T-helper 1 cell treated with Interleukin-12 subunit alpha and Interleukin-12 subunit beta and Interleukin-4 antibody, amounts not matched to agents 30 ng/mL and 1 ng/mL, for 36 hours (primary cell): ENCODE results near the gene SLC2A4. TPM values are rescaled to one million over a fixed set of nuclear protein-coding genes. Genes with fewer than 3 reads are reported as not detected.
"Not testable (repeated sequence)": the region's sequence is repeated elsewhere in the genome, so short reads cannot be mapped to it uniquely, and the experiment has no call there.

Source experiments
- intact Hi-C: fragments of 100-400 bp; cut with micrococcal nuclease; formaldehyde crosslinking; loops from one replicate; pipeline ENCODE4 v1.15.1; 2024
- total RNA-seq: library from RNA; stranded (reverse); gene quantifications from 2 replicates; pipeline ENCODE4 v1.2.3, GENCODE V29; 2022

SLC2A4 gene
- total RNA-seq, 1 donor from 2014 or later: 0.12 TPM

- intact Hi-C loops: not testable (repeated sequence)
Observed at GRCh38 chr17:7243838-7244237, 37.7 kb upstream of the SLC2A4 start.

GRCh38 chr17:7246779-7247178 is 34.7 kb upstream of the SLC2A4 start:
- intact Hi-C loops: no loop called here

- intact Hi-C loops: no loop called here
Observed at GRCh38 chr17:7248796-7249195, 32.7 kb upstream of the SLC2A4 start.

- intact Hi-C loops: no loop called here
Observed at GRCh38 chr17:7249214-7249613, 32.3 kb upstream of the SLC2A4 start.

GRCh38 chr17:7249830-7250229 is 31.7 kb upstream of the SLC2A4 start:
- intact Hi-C loops: loop anchor here (5.0 kb wide), 1 partner anchor 592 kb away; no protein-coding TSS in a partner anchor

- intact Hi-C loops: loop anchor here (5.0 kb wide), 1 partner anchor 591 kb away; no protein-coding TSS in a partner anchor
Observed at GRCh38 chr17:7250695-7251627, 30.6 kb upstream of the SLC2A4 start.

GRCh38 chr17:7251661-7252175 is 29.8 kb upstream of the SLC2A4 start, which contains the start of gene CTDNEP1:
TSS of gene CTDNEP1 (minus strand) at chr17:7251734. CDS start at chr17:7251296, 438 bp downstream.
- intact Hi-C loops: loop anchor here (1.0 to 5.0 kb wide), 12 partner anchors 12 to 591 kb away; partner anchors contain the start of genes EIF5A, PHF23, SENP3 and TP53

- intact Hi-C loops: loop anchor here (1.0 to 5.0 kb wide), 12 partner anchors 13 to 590 kb away; partner anchors contain the start of genes EIF5A, PHF23, SENP3 and TP53
Observed at GRCh38 chr17:7252176-7253043, 29.1 kb upstream of the SLC2A4 start, which contains the start of gene ELP5. TSS of gene ELP5 (plus strand) at chr17:7252215. CDS start at chr17:7252551, 336 bp downstream.

GRCh38 chr17:7253082-7253481 is 28.4 kb upstream of the SLC2A4 start:
- intact Hi-C loops: loop anchor here (5.0 kb wide), 1 partner anchor 589 kb away; no protein-coding TSS in a partner anchor

- intact Hi-C loops: loop anchor here (5.0 kb wide), 1 partner anchor 588 kb away; no protein-coding TSS in a partner anchor
Observed at GRCh38 chr17:7254511-7254910, 27.0 kb upstream of the SLC2A4 start.

GRCh38 chr17:7256766-7257456 is 24.6 kb upstream of the SLC2A4 start:
- intact Hi-C loops: no loop called here

- intact Hi-C loops: no loop called here
Observed at GRCh38 chr17:7258731-7259554, 22.6 kb upstream of the SLC2A4 start.

GRCh38 chr17:7259555-7259889 is 22.0 kb upstream of the SLC2A4 start:
- intact Hi-C loops: no loop called here

- intact Hi-C loops: no loop called here
Observed at GRCh38 chr17:7260151-7260550, 21.4 kb upstream of the SLC2A4 start.

GRCh38 chr17:7260651-7261378 is 20.7 kb upstream of the SLC2A4 start:
- intact Hi-C loops: no loop called here

GRCh38 chr17:7261379-7262191 is 19.9 kb upstream of the SLC2A4 start:
- intact Hi-C loops: loop anchor here (2.0 kb wide), 1 partner anchor 19 kb away; the partner anchor contains the start of gene SLC2A4

- intact Hi-C loops: loop anchor here (2.0 kb wide), 1 partner anchor 18 kb away; the partner anchor contains the start of gene SLC2A4
Observed at GRCh38 chr17:7262192-7262934, 19.2 kb upstream of the SLC2A4 start, which contains the start of gene CLDN7. TSS of gene CLDN7 (minus strand) at chr17:7262478. CDS start at chr17:7262043, 435 bp downstream.
